Measurements from ENCODE around the gene STMN1. TPM values are rescaled to one million over a fixed set of nuclear protein-coding genes. Genes with fewer than 3 reads are reported as not detected.

The STMN1 gene
- total RNA-seq, 1 experiment from 2014 or later: 418 TPM

- Mint-ChIP-seq H3K27me3 (ENCODE audit: low read depth) (no peaks in the 10 kb centered on the region), H3K36me3 (peaks cover 6% of the 10 kb centered on the region; the same call in 1 of the 2 replicates), H3K4me3 (no peak overlapping the region), H3K9me3 (no peaks in the 10 kb centered on the region), H3K4me1 (peaks cover 13% of the 10 kb centered on the region), H3K27ac (no peak overlapping the region; the same call in 1 of the 2 replicates)
- POLR2A ChIA-PET: interaction anchor here (1.0 kb wide), 1 partner anchor 13 kb away, joined by 5 read pairs; no protein-coding TSS in a partner anchor
- CTCF ChIA-PET: interaction anchor here (0.6 to 1.3 kb wide), 2 partner anchors 34 to 356 kb away, joined by 3 to 9 read pairs; no protein-coding TSS in a partner anchor
- no peak for TF ChIP-seq ZSCAN18 (CRISPR knock-in tag; IDR thresholded peaks at IDR 0.05)
- TF ChIP-seq E2F5 (CRISPR knock-in tag; IDR thresholded peaks at IDR 0.05): no peak
- no peak for TF ChIP-seq SP1 (CRISPR knock-in tag; conservative IDR thresholded peaks at IDR 0.05)
- TF ChIP-seq JUN (CRISPR knock-in tag; IDR thresholded peaks at IDR 0.05): no peak
- TF ChIP-seq ZNF532 (CRISPR knock-in tag; IDR thresholded peaks at IDR 0.05; ENCODE audit: borderline replicate concordance): no peak
- TF ChIP-seq ATF3 (CRISPR knock-in tag; conservative IDR thresholded peaks at IDR 0.05): no peak
- TF ChIP-seq CTCF (IDR thresholded peaks at IDR 0.05): no peak
- no peak for TF ChIP-seq EMX1 (CRISPR knock-in tag; IDR thresholded peaks at IDR 0.05)
- TF ChIP-seq TP53 (CRISPR knock-in tag; IDR thresholded peaks at IDR 0.05): no peak
- no peak for TF ChIP-seq CREM (CRISPR knock-in tag; IDR thresholded peaks at IDR 0.05)
- no peak for TF ChIP-seq IRF1 (CRISPR knock-in tag; IDR thresholded peaks at IDR 0.05)
- TF ChIP-seq NFATC4 (CRISPR knock-in tag; IDR thresholded peaks at IDR 0.05): no peak
- TF ChIP-seq SMAD4 (CRISPR knock-in tag; IDR thresholded peaks at IDR 0.05): no peak
- DNase-seq (ENCODE audit: low spot score) (no peak), ATAC-seq (no peak)
Measured at GRCh38 chr1:25861316-25862286, 44.6 kb downstream of the STMN1 start.
